Measurements from ENCODE around the gene HTR2B.
"Not testable (repeated sequence)": the region's sequence is repeated elsewhere in the genome, so short reads cannot be mapped to it uniquely, and the experiment has no call there.

Gene HTR2B

GRCh38 chr2:231161877-231162329, 37.1 kb upstream of the HTR2B start:
- H3K27me3 ChIP-seq (ENCODE audit: control insufficient read depth, insufficient read depth, low read length, poor library complexity, severe bottlenecking) = no peaks in the 10 kb centered on the region
- H3K4me3 ChIP-seq (ENCODE audit: insufficient read depth, low read depth, low read length) = no peak overlapping the region
- H3K27ac ChIP-seq (ENCODE audit: insufficient read depth, low read depth, low read length, poor library complexity, severe bottlenecking) = no peak overlapping the region
- H3K9me3 ChIP-seq (ENCODE audit: control insufficient read depth, low read length) = no peaks in the 10 kb centered on the region
- no peaks in the 10 kb centered on the region for H3K4me1 ChIP-seq (ENCODE audit: control insufficient read depth, insufficient read depth, low read length)
- 93 to 96% methylated on average over 2 of the region's 2 CpGs for WGBS, 2 experiments
- H3K36me3 ChIP-seq (ENCODE audit: control insufficient read depth, insufficient read depth, low read length) = peaks cover 4% of the 10 kb centered on the region

GRCh38 chr2:231161252-231161839, 36.5 kb upstream of the HTR2B start:
- Histone ChIP-seq H3K27ac (ENCODE audit: insufficient read depth, low read depth, low read length, poor library complexity, severe bottlenecking) (no peak overlapping the region), H3K4me3 (ENCODE audit: insufficient read depth, low read depth, low read length) (no peak overlapping the region), H3K36me3 (ENCODE audit: control insufficient read depth, insufficient read depth, low read length) (peaks cover 4% of the 10 kb centered on the region), H3K4me1 (ENCODE audit: control insufficient read depth, insufficient read depth, low read length) (no peaks in the 10 kb centered on the region), H3K27me3 (ENCODE audit: control insufficient read depth, insufficient read depth, low read length, poor library complexity, severe bottlenecking) (no peaks in the 10 kb centered on the region), H3K9me3 (ENCODE audit: control insufficient read depth, low read length) (no peaks in the 10 kb centered on the region)
- 94 to 99% methylated on average over 3 to 6 of the region's 7 CpGs for WGBS, 2 experiments

- no peak overlapping the region for H3K4me3 ChIP-seq (ENCODE audit: insufficient read depth, low read depth, low read length)
- H3K9me3 ChIP-seq (ENCODE audit: control insufficient read depth, low read length) = no peaks in the 10 kb centered on the region
- H3K27ac ChIP-seq (ENCODE audit: insufficient read depth, low read depth, low read length, poor library complexity, severe bottlenecking) = no peak overlapping the region
- no peaks in the 10 kb centered on the region for H3K27me3 ChIP-seq (ENCODE audit: control insufficient read depth, insufficient read depth, low read length, poor library complexity, severe bottlenecking)
- WGBS, 2 experiments = 91 to 92% methylated on average over 5 of the region's 5 CpGs
- H3K4me1 ChIP-seq (ENCODE audit: control insufficient read depth, insufficient read depth, low read length) = no peaks in the 10 kb centered on the region
- peaks cover 4% of the 10 kb centered on the region for H3K36me3 ChIP-seq (ENCODE audit: control insufficient read depth, insufficient read depth, low read length)
Observed at GRCh38 chr2:231160701-231161100, 35.9 kb upstream of the HTR2B start.

GRCh38 chr2:231159306-231159705, 34.5 kb upstream of the HTR2B start:
- Histone ChIP-seq H3K27ac (ENCODE audit: insufficient read depth, low read depth, low read length, poor library complexity, severe bottlenecking) (no peak overlapping the region), H3K4me1 (ENCODE audit: control insufficient read depth, insufficient read depth, low read length) (no peaks in the 10 kb centered on the region), H3K36me3 (ENCODE audit: control insufficient read depth, insufficient read depth, low read length) (peaks cover 4% of the 10 kb centered on the region), H3K9me3 (ENCODE audit: control insufficient read depth, low read length) (no peaks in the 10 kb centered on the region), H3K27me3 (ENCODE audit: control insufficient read depth, insufficient read depth, low read length, poor library complexity, severe bottlenecking) (no peaks in the 10 kb centered on the region), H3K4me3 (ENCODE audit: insufficient read depth, low read depth, low read length) (no peak overlapping the region)

GRCh38 chr2:231152800-231153557, 28.1 kb upstream of the HTR2B start:
- Histone ChIP-seq H3K27ac (ENCODE audit: insufficient read depth, low read depth, low read length, poor library complexity, severe bottlenecking) (no peak overlapping the region), H3K9me3 (ENCODE audit: control insufficient read depth, low read length) (no peaks in the 10 kb centered on the region), H3K27me3 (ENCODE audit: control insufficient read depth, insufficient read depth, low read length, poor library complexity, severe bottlenecking) (no peaks in the 10 kb centered on the region), H3K4me3 (ENCODE audit: insufficient read depth, low read depth, low read length) (no peak overlapping the region), H3K4me1 (ENCODE audit: control insufficient read depth, insufficient read depth, low read length) (no peaks in the 10 kb centered on the region), H3K36me3 (ENCODE audit: control insufficient read depth, insufficient read depth, low read length) (no peaks in the 10 kb centered on the region)
- WGBS, 2 experiments = 96 to 97% methylated on average over 6 to 8 of the region's 8 CpGs

GRCh38 chr2:231146665-231147064, 21.8 kb upstream of the HTR2B start:
- Histone ChIP-seq H3K27ac (ENCODE audit: insufficient read depth, low read depth, low read length, poor library complexity, severe bottlenecking) (no peak overlapping the region), H3K36me3 (ENCODE audit: control insufficient read depth, insufficient read depth, low read length) (peaks cover 8% of the 10 kb centered on the region), H3K4me3 (ENCODE audit: insufficient read depth, low read depth, low read length) (no peak overlapping the region), H3K9me3 (ENCODE audit: control insufficient read depth, low read length) (no peaks in the 10 kb centered on the region), H3K4me1 (ENCODE audit: control insufficient read depth, insufficient read depth, low read length) (no peaks in the 10 kb centered on the region), H3K27me3 (ENCODE audit: control insufficient read depth, insufficient read depth, low read length, poor library complexity, severe bottlenecking) (no peaks in the 10 kb centered on the region)
- WGBS, 2 experiments = 89 to 92% methylated on average over 2 of the region's 2 CpGs

- Histone ChIP-seq H3K36me3 (ENCODE audit: control insufficient read depth, insufficient read depth, low read length) (peaks cover 9% of the 10 kb centered on the region), H3K27me3 (ENCODE audit: control insufficient read depth, insufficient read depth, low read length, poor library complexity, severe bottlenecking) (no peaks in the 10 kb centered on the region), H3K9me3 (ENCODE audit: control insufficient read depth, low read length) (no peaks in the 10 kb centered on the region), H3K4me3 (ENCODE audit: insufficient read depth, low read depth, low read length) (no peak overlapping the region), H3K27ac (ENCODE audit: insufficient read depth, low read depth, low read length, poor library complexity, severe bottlenecking) (no peak overlapping the region), H3K4me1 (ENCODE audit: control insufficient read depth, insufficient read depth, low read length) (no peaks in the 10 kb centered on the region)
- WGBS, 2 experiments = 98% methylated on average over 5 of the region's 6 CpGs; no CpG with 5 or more reads in 1 of the 2 experiments
Observed at GRCh38 chr2:231144896-231145295, 20.1 kb upstream of the HTR2B start.

GRCh38 chr2:231140808-231141207, 16.0 kb upstream of the HTR2B start:
- not testable (repeated sequence) for H3K9me3 ChIP-seq (ENCODE audit: control insufficient read depth, low read length); H3K27ac ChIP-seq (ENCODE audit: insufficient read depth, low read depth, low read length, poor library complexity, severe bottlenecking); H3K36me3 ChIP-seq (ENCODE audit: control insufficient read depth, insufficient read depth, low read length); H3K4me1 ChIP-seq (ENCODE audit: control insufficient read depth, insufficient read depth, low read length); H3K4me3 ChIP-seq (ENCODE audit: insufficient read depth, low read depth, low read length); H3K27me3 ChIP-seq (ENCODE audit: control insufficient read depth, insufficient read depth, low read length, poor library complexity, severe bottlenecking)
- 95 to 96% methylated on average over 8 of the region's 8 CpGs for WGBS, 2 experiments

- Histone ChIP-seq H3K4me1 (ENCODE audit: control insufficient read depth, insufficient read depth, low read length) (no peaks in the 10 kb centered on the region), H3K27me3 (ENCODE audit: control insufficient read depth, insufficient read depth, low read length, poor library complexity, severe bottlenecking) (no peaks in the 10 kb centered on the region), H3K36me3 (ENCODE audit: control insufficient read depth, insufficient read depth, low read length) (peaks cover 3% of the 10 kb centered on the region), H3K9me3 (ENCODE audit: control insufficient read depth, low read length) (no peaks in the 10 kb centered on the region), H3K27ac (ENCODE audit: insufficient read depth, low read depth, low read length, poor library complexity, severe bottlenecking) (no peak overlapping the region), H3K4me3 (ENCODE audit: insufficient read depth, low read depth, low read length) (no peak overlapping the region)
Observed at GRCh38 chr2:231139796-231140195, 15.0 kb upstream of the HTR2B start.

GRCh38 chr2:231138699-231139098, 13.9 kb upstream of the HTR2B start:
- Histone ChIP-seq H3K27ac (ENCODE audit: insufficient read depth, low read depth, low read length, poor library complexity, severe bottlenecking) (no peak overlapping the region), H3K9me3 (ENCODE audit: control insufficient read depth, low read length) (no peaks in the 10 kb centered on the region), H3K4me1 (ENCODE audit: control insufficient read depth, insufficient read depth, low read length) (no peaks in the 10 kb centered on the region), H3K27me3 (ENCODE audit: control insufficient read depth, insufficient read depth, low read length, poor library complexity, severe bottlenecking) (no peaks in the 10 kb centered on the region), H3K4me3 (ENCODE audit: insufficient read depth, low read depth, low read length) (no peak overlapping the region), H3K36me3 (ENCODE audit: control insufficient read depth, insufficient read depth, low read length) (peaks cover 3% of the 10 kb centered on the region)
- 93 to 96% methylated on average over 8 of the region's 8 CpGs for WGBS, 2 experiments
